Measurements from ENCODE around the gene ZBTB20.

DNA sequence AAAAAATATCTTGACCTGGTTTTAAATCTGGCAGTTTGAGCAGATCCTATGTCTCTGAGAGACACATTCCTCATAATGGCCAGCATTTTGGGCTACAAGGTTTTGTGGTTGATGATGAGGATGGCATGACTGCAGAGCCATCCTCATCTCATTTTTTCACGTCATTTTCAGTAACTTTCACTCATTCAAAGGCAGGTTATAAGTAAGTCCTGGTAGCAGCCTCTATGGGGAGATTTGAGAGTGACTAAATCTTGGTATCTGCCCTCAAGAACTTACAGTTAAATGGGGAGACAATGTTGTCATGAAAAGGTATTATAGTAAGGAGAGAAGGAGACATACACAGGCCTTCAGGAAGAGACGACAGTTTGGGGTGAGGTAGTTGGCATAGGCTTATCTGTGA is 838.7 kb downstream of the ZBTB20 start:
- no peak for TF ChIP-seq CHD1 (IDR thresholded peaks at IDR 0.05; ENCODE audit: low read depth, low read length)
- TF ChIP-seq, protein P1, sequence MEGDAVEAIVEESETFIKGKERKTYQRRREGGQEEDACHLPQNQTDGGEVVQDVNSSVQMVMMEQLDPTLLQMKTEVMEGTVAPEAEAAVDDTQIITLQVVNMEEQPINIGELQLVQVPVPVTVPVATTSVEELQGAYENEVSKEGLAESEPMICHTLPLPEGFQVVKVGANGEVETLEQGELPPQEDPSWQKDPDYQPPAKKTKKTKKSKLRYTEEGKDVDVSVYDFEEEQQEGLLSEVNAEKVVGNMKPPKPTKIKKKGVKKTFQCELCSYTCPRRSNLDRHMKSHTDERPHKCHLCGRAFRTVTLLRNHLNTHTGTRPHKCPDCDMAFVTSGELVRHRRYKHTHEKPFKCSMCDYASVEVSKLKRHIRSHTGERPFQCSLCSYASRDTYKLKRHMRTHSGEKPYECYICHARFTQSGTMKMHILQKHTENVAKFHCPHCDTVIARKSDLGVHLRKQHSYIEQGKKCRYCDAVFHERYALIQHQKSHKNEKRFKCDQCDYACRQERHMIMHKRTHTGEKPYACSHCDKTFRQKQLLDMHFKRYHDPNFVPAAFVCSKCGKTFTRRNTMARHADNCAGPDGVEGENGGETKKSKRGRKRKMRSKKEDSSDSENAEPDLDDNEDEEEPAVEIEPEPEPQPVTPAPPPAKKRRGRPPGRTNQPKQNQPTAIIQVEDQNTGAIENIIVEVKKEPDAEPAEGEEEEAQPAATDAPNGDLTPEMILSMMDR (conservative IDR thresholded peaks at IDR 0.05; ENCODE audit: low read depth, low read length): no peak
- no peak for TF ChIP-seq POLR2A (IDR thresholded peaks at IDR 0.05; ENCODE audit: low read depth, low read length)
- TF ChIP-seq, protein P2, sequence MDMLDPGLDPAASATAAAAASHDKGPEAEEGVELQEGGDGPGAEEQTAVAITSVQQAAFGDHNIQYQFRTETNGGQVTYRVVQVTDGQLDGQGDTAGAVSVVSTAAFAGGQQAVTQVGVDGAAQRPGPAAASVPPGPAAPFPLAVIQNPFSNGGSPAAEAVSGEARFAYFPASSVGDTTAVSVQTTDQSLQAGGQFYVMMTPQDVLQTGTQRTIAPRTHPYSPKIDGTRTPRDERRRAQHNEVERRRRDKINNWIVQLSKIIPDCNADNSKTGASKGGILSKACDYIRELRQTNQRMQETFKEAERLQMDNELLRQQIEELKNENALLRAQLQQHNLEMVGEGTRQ (IDR thresholded peaks at IDR 0.05; ENCODE audit: low read depth, low read length): no peak
- TF ChIP-seq RAD21 (IDR thresholded peaks at IDR 0.05; ENCODE audit: low read length): no peak
- no peak for TF ChIP-seq MXI1 (IDR thresholded peaks at IDR 0.05; ENCODE audit: borderline replicate concordance, low read depth, low read length)

Measured in IMR-90 (cell line).